ENCODE measurements around the gene TET3. TPM values are rescaled to one million over a fixed set of nuclear protein-coding genes. Genes with fewer than 3 reads are reported as not detected.

The TET3 gene
- total and polyA plus RNA-seq, 9 of the 15 experiments (the other 6 are each of a cell fraction or from before 2014, with no cell fraction given) = 0.35 to 16.3 (median 5.5) TPM

DNA sequence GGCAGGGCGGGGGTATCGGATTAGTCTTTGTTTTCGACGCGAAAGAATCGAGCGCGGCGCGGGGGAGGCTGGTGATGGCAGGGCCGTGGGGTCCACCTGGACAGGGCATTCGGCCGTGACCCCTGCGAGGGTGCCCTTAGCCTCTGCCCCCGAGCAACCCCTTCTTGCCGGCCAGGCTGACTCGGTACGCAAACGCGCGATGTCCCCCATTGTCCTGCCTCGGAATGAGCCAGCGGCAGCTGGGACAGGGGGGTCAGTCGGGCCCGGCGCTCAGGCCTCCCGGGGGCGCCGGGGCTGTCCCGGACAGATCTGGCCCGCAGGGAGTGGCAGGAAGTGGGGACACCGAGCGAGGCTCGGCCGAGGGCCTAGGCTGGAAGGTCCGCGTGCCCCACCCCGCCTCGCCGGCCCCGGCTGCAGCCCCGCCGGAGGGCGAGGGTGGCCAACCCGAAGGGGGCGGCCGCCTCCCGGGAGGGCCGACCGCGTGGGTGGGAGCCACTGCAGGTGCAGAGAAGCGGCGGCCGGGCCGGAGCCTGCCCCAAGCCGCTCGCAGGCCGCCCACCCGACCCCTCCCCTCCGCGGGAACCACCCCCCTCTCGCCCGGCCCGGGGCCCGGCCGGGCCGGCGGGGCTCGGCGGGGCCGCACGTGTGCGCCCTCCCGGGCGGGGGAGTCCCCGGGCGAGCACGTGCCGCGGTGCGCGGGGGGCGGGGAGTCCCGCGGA, at the start of gene TET3 (continued):
- no peak for TF ChIP-seq ILK (tag; IDR thresholded peaks at IDR 0.05; ENCODE audit: borderline replicate concordance, low read depth)
- TF ChIP-seq, protein P1, sequence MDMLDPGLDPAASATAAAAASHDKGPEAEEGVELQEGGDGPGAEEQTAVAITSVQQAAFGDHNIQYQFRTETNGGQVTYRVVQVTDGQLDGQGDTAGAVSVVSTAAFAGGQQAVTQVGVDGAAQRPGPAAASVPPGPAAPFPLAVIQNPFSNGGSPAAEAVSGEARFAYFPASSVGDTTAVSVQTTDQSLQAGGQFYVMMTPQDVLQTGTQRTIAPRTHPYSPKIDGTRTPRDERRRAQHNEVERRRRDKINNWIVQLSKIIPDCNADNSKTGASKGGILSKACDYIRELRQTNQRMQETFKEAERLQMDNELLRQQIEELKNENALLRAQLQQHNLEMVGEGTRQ (CRISPR knock-in tag; IDR thresholded peaks at IDR 0.05) = peak; percentile 13; the same call in 1 of the 2 replicates
- TF ChIP-seq GATAD2B (IDR thresholded peaks at IDR 0.05; ENCODE audit: borderline replicate concordance) = peak; percentile 25; the same call in 1 of the 2 replicates
- TF ChIP-seq SIN3B (IDR thresholded peaks at IDR 0.05; ENCODE audit: low read depth) = peak; percentile 49; the same call in 1 of the 2 replicates
- TF ChIP-seq RB1 (IDR thresholded peaks at IDR 0.05; ENCODE audit: low read depth) = peak; percentile 27
- no peak for TF ChIP-seq ZNF212 (CRISPR knock-in tag; IDR thresholded peaks at IDR 0.05)
- TF ChIP-seq, protein P2, sequence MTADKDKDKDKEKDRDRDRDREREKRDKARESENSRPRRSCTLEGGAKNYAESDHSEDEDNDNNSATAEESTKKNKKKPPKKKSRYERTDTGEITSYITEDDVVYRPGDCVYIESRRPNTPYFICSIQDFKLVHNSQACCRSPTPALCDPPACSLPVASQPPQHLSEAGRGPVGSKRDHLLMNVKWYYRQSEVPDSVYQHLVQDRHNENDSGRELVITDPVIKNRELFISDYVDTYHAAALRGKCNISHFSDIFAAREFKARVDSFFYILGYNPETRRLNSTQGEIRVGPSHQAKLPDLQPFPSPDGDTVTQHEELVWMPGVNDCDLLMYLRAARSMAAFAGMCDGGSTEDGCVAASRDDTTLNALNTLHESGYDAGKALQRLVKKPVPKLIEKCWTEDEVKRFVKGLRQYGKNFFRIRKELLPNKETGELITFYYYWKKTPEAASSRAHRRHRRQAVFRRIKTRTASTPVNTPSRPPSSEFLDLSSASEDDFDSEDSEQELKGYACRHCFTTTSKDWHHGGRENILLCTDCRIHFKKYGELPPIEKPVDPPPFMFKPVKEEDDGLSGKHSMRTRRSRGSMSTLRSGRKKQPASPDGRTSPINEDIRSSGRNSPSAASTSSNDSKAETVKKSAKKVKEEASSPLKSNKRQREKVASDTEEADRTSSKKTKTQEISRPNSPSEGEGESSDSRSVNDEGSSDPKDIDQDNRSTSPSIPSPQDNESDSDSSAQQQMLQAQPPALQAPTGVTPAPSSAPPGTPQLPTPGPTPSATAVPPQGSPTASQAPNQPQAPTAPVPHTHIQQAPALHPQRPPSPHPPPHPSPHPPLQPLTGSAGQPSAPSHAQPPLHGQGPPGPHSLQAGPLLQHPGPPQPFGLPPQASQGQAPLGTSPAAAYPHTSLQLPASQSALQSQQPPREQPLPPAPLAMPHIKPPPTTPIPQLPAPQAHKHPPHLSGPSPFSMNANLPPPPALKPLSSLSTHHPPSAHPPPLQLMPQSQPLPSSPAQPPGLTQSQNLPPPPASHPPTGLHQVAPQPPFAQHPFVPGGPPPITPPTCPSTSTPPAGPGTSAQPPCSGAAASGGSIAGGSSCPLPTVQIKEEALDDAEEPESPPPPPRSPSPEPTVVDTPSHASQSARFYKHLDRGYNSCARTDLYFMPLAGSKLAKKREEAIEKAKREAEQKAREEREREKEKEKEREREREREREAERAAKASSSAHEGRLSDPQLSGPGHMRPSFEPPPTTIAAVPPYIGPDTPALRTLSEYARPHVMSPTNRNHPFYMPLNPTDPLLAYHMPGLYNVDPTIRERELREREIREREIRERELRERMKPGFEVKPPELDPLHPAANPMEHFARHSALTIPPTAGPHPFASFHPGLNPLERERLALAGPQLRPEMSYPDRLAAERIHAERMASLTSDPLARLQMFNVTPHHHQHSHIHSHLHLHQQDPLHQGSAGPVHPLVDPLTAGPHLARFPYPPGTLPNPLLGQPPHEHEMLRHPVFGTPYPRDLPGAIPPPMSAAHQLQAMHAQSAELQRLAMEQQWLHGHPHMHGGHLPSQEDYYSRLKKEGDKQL (CRISPR knock-in tag; IDR thresholded peaks at IDR 0.05; ENCODE audit: borderline replicate concordance) = 0 out of 2 replicates have a peak, but pooled peaks have one; percentile 15
- TF ChIP-seq RCOR1 (IDR thresholded peaks at IDR 0.05; ENCODE audit: borderline replicate concordance in 1 of 2, low read depth in 2 of 2, low read length in 2 of 2) = no peak
- no peak for TF ChIP-seq CBX3 (IDR thresholded peaks at IDR 0.05; ENCODE audit: borderline replicate concordance in 1 of 2, low read length in 2 of 2)
- peak in 2 of 3 experiments; percentile 16 to 18 for TF ChIP-seq YY1 (IDR thresholded peaks at IDR 0.05; ENCODE audit: borderline replicate concordance in 1 of 3, control insufficient read depth in 1 of 3, extremely low read depth in 1 of 3, insufficient read depth in 3 of 3, insufficient read length in 1 of 3, insufficient replicate concordance in 2 of 3, low read depth in 1 of 3, low read length in 2 of 3)
- TF ChIP-seq, protein P3, sequence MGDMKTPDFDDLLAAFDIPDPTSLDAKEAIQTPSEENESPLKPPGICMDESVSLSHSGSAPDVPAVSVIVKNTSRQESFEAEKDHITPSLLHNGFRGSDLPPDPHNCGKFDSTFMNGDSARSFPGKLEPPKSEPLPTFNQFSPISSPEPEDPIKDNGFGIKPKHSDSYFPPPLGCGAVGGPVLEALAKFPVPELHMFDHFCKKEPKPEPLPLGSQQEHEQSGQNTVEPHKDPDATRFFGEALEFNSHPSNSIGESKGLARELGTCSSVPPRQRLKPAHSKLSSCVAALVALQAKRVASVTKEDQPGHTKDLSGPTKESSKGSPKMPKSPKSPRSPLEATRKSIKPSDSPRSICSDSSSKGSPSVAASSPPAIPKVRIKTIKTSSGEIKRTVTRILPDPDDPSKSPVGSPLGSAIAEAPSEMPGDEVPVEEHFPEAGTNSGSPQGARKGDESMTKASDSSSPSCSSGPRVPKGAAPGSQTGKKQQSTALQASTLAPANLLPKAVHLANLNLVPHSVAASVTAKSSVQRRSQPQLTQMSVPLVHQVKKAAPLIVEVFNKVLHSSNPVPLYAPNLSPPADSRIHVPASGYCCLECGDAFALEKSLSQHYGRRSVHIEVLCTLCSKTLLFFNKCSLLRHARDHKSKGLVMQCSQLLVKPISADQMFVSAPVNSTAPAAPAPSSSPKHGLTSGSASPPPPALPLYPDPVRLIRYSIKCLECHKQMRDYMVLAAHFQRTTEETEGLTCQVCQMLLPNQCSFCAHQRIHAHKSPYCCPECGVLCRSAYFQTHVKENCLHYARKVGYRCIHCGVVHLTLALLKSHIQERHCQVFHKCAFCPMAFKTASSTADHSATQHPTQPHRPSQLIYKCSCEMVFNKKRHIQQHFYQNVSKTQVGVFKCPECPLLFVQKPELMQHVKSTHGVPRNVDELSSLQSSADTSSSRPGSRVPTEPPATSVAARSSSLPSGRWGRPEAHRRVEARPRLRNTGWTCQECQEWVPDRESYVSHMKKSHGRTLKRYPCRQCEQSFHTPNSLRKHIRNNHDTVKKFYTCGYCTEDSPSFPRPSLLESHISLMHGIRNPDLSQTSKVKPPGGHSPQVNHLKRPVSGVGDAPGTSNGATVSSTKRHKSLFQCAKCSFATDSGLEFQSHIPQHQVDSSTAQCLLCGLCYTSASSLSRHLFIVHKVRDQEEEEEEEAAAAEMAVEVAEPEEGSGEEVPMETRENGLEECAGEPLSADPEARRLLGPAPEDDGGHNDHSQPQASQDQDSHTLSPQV (IDR thresholded peaks at IDR 0.05) = peak; percentile 81
- TF ChIP-seq, protein P4, sequence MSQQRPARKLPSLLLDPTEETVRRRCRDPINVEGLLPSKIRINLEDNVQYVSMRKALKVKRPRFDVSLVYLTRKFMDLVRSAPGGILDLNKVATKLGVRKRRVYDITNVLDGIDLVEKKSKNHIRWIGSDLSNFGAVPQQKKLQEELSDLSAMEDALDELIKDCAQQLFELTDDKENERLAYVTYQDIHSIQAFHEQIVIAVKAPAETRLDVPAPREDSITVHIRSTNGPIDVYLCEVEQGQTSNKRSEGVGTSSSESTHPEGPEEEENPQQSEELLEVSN (IDR thresholded peaks at IDR 0.05; ENCODE audit: borderline replicate concordance in 1 of 2, extremely low read depth in 1 of 2, insufficient read depth in 1 of 2, insufficient read length in 1 of 2, low read depth in 1 of 2, low read length in 1 of 2, poor library complexity in 1 of 2, severe bottlenecking in 1 of 2) = peak; percentile 74 to 91

All from K562 (cell line).